GM23338 (cell line): ENCODE data around the gene METAP1D. TPM values are rescaled to one million over a fixed set of nuclear protein-coding genes. Genes with fewer than 3 reads are reported as not detected.

ENCODE experiments used
- ATAC-seq: fragments of 200-7000 bp; cut with Tn5 transposase; 3 replicates; pipeline ENCODE4 v1.9.1; 2020
- DNase-seq: peaks from one replicate; pipeline ENCODE4 v3.0.0-alpha.2; 2015; ENCODE audit warnings: low spot score
- H2AFZ ChIP-seq: fragments of 200-600 bp; sonication (generic); 2 replicates; pipeline ENCODE4 v1.8.0; 2016; ENCODE audit warnings: antibody characterized with exemption, mild to moderate bottlenecking, moderate library complexity
- H3F3A ChIP-seq: fragments of 200-600 bp; sonication (generic); replicated peaks from 2 replicates; pipeline ENCODE4 v1.8.0; 2017; ENCODE audit warnings: antibody characterized with exemption, mixed run types, low read depth
- H3K27ac ChIP-seq: fragments of 200-600 bp; sonication (generic); 2 replicates; pipeline ENCODE4 v1.6.1; 2016; ENCODE audit warnings: low read depth
- H3K27me3 ChIP-seq: fragments of 200-600 bp; sonication (generic); 2 replicates; pipeline ENCODE4 v1.8.0; 2016; ENCODE audit warnings: mild to moderate bottlenecking, mixed run types, moderate library complexity; ENCODE audit not compliant: insufficient read depth
- H3K36me3 ChIP-seq: fragments of 200-600 bp; sonication (generic); 2 replicates; pipeline ENCODE4 v1.8.0; 2016; ENCODE audit warnings: mild to moderate bottlenecking; ENCODE audit not compliant: insufficient read depth
- H3K4me1 ChIP-seq: fragments of 200-600 bp; sonication (generic); 2 replicates; pipeline ENCODE4 v1.8.0; 2016; ENCODE audit warnings: mild to moderate bottlenecking, moderate library complexity; ENCODE audit not compliant: insufficient read depth
- H3K4me2 ChIP-seq: fragments of 200-600 bp; sonication (generic); 2 replicates; pipeline ENCODE4 v1.7.1; 2017; ENCODE audit warnings: mixed run types
- H3K4me3 ChIP-seq: fragments of 200-600 bp; sonication (generic); 2 replicates; pipeline ENCODE4 v1.6.1; 2016; ENCODE audit warnings: mixed run types
- H3K79me2 ChIP-seq: fragments of 200-600 bp; sonication (generic); replicated peaks from 2 replicates; pipeline ENCODE4 v1.8.0; 2017; ENCODE audit warnings: mild to moderate bottlenecking; ENCODE audit not compliant: insufficient read depth
- H3K9me2 ChIP-seq: fragments of 200-600 bp; sonication (generic); 2 replicates; pipeline ENCODE4 v1.8.0; 2017; ENCODE audit not compliant: insufficient read depth
- H4K20me1 ChIP-seq: fragments of 200-600 bp; sonication (generic); replicated peaks from 2 replicates; pipeline ENCODE4 v1.8.0; 2017; ENCODE audit warnings: mild to moderate bottlenecking; ENCODE audit not compliant: insufficient read depth
- H3K27ac Mint-ChIP-seq: 2 replicates; pipeline ENCODE4 v1.8.0; 2020; ENCODE audit warnings: inconsistent platforms, mild to moderate bottlenecking, moderate library complexity, mixed read lengths
- H3K27me3 Mint-ChIP-seq: 3 replicates; pipeline ENCODE4 v1.8.0; 2022; ENCODE audit warnings: low read depth, mild to moderate bottlenecking, moderate library complexity, mixed read lengths, inconsistent platforms; ENCODE audit not compliant: insufficient read depth, poor library complexity
- H3K36me3 Mint-ChIP-seq: 3 replicates; pipeline ENCODE4 v1.8.0; 2021; ENCODE audit warnings: low read depth, mild to moderate bottlenecking, inconsistent platforms, moderate library complexity, mixed read lengths
- H3K4me1 Mint-ChIP-seq: 3 replicates; pipeline ENCODE4 v1.8.0; 2020; ENCODE audit warnings: mild to moderate bottlenecking, inconsistent platforms, mixed read lengths
- H3K4me3 Mint-ChIP-seq: 3 replicates; pipeline ENCODE4 v1.8.0; 2021; ENCODE audit warnings: moderate library complexity, mild to moderate bottlenecking, inconsistent platforms, mixed read lengths
- H3K9me3 Mint-ChIP-seq: 3 replicates; pipeline ENCODE4 v1.8.0; 2020; ENCODE audit warnings: moderate library complexity, mild to moderate bottlenecking, inconsistent platforms, mixed read lengths
- EZH2phosphoT487 ChIP-seq: fragments of 200-600 bp; sonication (generic); IDR thresholded peaks from one replicate; pipeline ENCODE4 v1.8.1; 2018; ENCODE audit warnings: antibody characterized with exemption; ENCODE audit not compliant: unreplicated experiment
- JUNB ChIP-seq: IDR thresholded peaks from one replicate; pipeline ENCODE4 v1.6.1; 2016; ENCODE audit warnings: antibody characterized with exemption; ENCODE audit not compliant: unreplicated experiment
- ZNF114 ChIP-seq: fragments of 250-450 bp; sonication (Bioruptor Pico); IDR thresholded peaks from 2 replicates; pipeline ENCODE4 v1.5.0; 2020; ENCODE audit warnings: mild to moderate bottlenecking, moderate library complexity
- ZNF462 ChIP-seq: fragments of 250-450 bp; sonication (Bioruptor Pico); IDR thresholded peaks from 2 replicates; pipeline ENCODE4 v1.5.0; 2020; ENCODE audit warnings: mild to moderate bottlenecking, moderate library complexity
- polyA plus RNA-seq: library from polyadenylated mRNA; unstranded; fragments of >200 nt; fragmentation: Nextera tagmentation; extraction: Ambion mirVana; gene quantifications from 2 replicates; pipeline ENCODE4 v1.2.1, GENCODE V29; 2016
- total RNA-seq: library from RNA; depleted of rRNA; stranded (reverse); fragments of >200 nt; shearing (Covaris generic); gene quantifications from 2 replicates; pipeline ENCODE4 v1.2.3, GENCODE V29; 2014

METAP1D gene
- total and polyA plus RNA-seq, 2 experiments from 2014 or later, result 12.8 to 15.5 TPM

DNA sequence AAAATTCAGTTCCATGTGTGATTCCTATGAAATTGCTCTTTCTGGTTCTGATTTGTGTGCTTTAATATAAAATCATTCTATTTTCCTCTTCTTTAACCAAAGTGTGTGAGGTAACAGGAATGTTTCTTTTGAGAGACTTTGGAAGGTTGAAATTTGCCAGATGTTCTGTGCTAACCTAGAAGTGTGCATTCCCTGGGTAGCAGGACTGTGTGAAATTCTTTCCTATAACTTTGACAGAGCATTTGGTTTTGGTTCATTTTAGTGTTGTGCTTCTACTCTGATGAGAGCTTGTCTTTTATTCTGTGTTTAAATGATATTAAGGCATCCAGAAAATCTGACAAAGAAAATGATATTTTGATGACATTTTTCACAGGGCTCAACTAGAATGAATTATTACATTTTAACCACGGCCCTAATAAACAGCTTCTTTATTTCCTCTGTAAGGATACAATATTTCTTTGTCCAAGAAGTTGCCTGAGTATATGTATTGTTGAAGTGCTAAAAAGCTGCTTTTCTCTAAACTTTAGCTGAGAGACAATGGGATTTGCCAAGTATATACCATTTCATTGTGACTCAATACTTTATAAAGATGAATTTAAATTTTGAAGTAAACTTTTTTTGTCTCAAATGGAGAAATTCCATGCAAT is 50.8 kb downstream of the METAP1D start:
- Histone ChIP-seq H2AFZ (no peak overlapping the region), H3K36me3 (no peaks in the 10 kb centered on the region), H3K27me3 (no peaks in the 10 kb centered on the region), H3K4me1 (peaks cover 9% of the 10 kb centered on the region; the same call in 1 of the 2 replicates), H3K9me2 (no peaks in the 10 kb centered on the region), H3K4me2 (no peak overlapping the region), H3F3A (no peaks in the 10 kb centered on the region), H3K79me2 (no peaks in the 10 kb centered on the region), H4K20me1 (no peaks in the 10 kb centered on the region), H3K27ac (no peak overlapping the region), H3K4me3 (no peak overlapping the region)
- DNase-seq (no peak), ATAC-seq (no peak)
- TF ChIP-seq ZNF114 (CRISPR knock-in tag), result no peak
- no peak for TF ChIP-seq EZH2phosphoT487
- no peak for TF ChIP-seq ZNF462 (CRISPR knock-in tag)
- TF ChIP-seq JUNB, result no peak
- Mint-ChIP-seq H3K4me3 (no peak overlapping the region), H3K9me3 (no peaks in the 10 kb centered on the region), H3K27me3 (peaks cover 1% of the 10 kb centered on the region), H3K27ac (no peak overlapping the region), H3K36me3 (no peaks in the 10 kb centered on the region), H3K4me1 (peaks cover 15% of the 10 kb centered on the region; the same call in 2 of the 3 replicates)
